Medulla oblongata (tissue), 1 donor: Measurements from ENCODE around the gene NTMT1.

Experiments used
- DNase-seq: peaks from one replicate; pipeline ENCODE4 v3.0.0-alpha.2; 2015; ENCODE audit errors: extremely low spot score

NTMT1 gene

GRCh38 chr9:129597355-129598088 is 28.4 kb upstream of the NTMT1 start:
- no peak for DNase-seq

GRCh38 chr9:129598089-129598596 is 27.8 kb upstream of the NTMT1 start:
- DNase-seq = no peak

GRCh38 chr9:129601082-129601674 is 24.8 kb upstream of the NTMT1 start:
- no peak for DNase-seq

GRCh38 chr9:129602598-129603415 is 23.2 kb upstream of the NTMT1 start:
- no peak for DNase-seq

- DNase-seq = no peak
Observed at GRCh38 chr9:129604056-129604765, 21.8 kb upstream of the NTMT1 start.

- no peak for DNase-seq
Observed at GRCh38 chr9:129604766-129605163, 21.2 kb upstream of the NTMT1 start.

- no peak for DNase-seq
Observed at GRCh38 chr9:129606161-129607026, 19.6 kb upstream of the NTMT1 start.

GRCh38 chr9:129607027-129607387 is 19.0 kb upstream of the NTMT1 start:
- DNase-seq = no peak

- no peak for DNase-seq
Observed at GRCh38 chr9:129608561-129609481, 17.1 kb upstream of the NTMT1 start.

- DNase-seq = no peak
Observed at GRCh38 chr9:129609486-129610212, 16.3 kb upstream of the NTMT1 start.

GRCh38 chr9:129610213-129610472 is 15.8 kb upstream of the NTMT1 start:
- DNase-seq = no peak

- peak; percentile 72 for DNase-seq
Observed at GRCh38 chr9:129610473-129611306, 15.3 kb upstream of the NTMT1 start.

GRCh38 chr9:129611307-129611800 is 14.6 kb upstream of the NTMT1 start:
- DNase-seq = no peak

- DNase-seq = no peak
Observed at GRCh38 chr9:129612123-129612522, 13.8 kb upstream of the NTMT1 start.

- no peak for DNase-seq
Observed at GRCh38 chr9:129612815-129613519, 13.0 kb upstream of the NTMT1 start.

GRCh38 chr9:129613520-129614175 is 12.3 kb upstream of the NTMT1 start:
- DNase-seq = peak; percentile 95

GRCh38 chr9:129614932-129615331 is 11.0 kb upstream of the NTMT1 start:
- no peak for DNase-seq
